Stimulated activated CD8-positive, alpha-beta memory T cell treated with anti-CD3 and anti-CD28 coated beads, Interleukin-15, amount 100 ng/mL, for 1 hour (primary cell): Measurements from ENCODE around the gene OPTN.
"Not testable (repeated sequence)": the region's sequence is repeated elsewhere in the genome, so short reads cannot be mapped to it uniquely, and the experiment has no call there.

Experiments
- DNase-seq: peaks from one replicate; pipeline ENCODE4 v3.0.0-alpha.2; 2020; ENCODE audit warnings: low read depth

The OPTN gene

GRCh38 chr10:13120786-13121499 lies 21.0 kb downstream of the OPTN start:
- no peak for DNase-seq

GRCh38 chr10:13121500-13121854 lies 21.5 kb downstream of the OPTN start:
- DNase-seq: no peak

- no peak for DNase-seq
Observed at GRCh38 chr10:13136651-13137050, 36.7 kb downstream of the OPTN start.

- DNase-seq: no peak
Observed at GRCh38 chr10:13139150-13139549, 39.2 kb downstream of the OPTN start.

GRCh38 chr10:13139676-13140075 lies 39.7 kb downstream of the OPTN start:
- no peak for DNase-seq

- no peak for DNase-seq
Observed at GRCh38 chr10:13140627-13141190, 40.7 kb downstream of the OPTN start.

- no peak for DNase-seq
Observed at GRCh38 chr10:13143766-13144165, 43.8 kb downstream of the OPTN start.

GRCh38 chr10:13144814-13145213 lies 44.9 kb downstream of the OPTN start:
- DNase-seq: no peak

GRCh38 chr10:13146379-13146778 lies 46.4 kb downstream of the OPTN start:
- DNase-seq: no peak

GRCh38 chr10:13147161-13147560 lies 47.2 kb downstream of the OPTN start:
- DNase-seq: no peak

- DNase-seq: no peak
Observed at GRCh38 chr10:13152296-13152695, 52.3 kb downstream of the OPTN start.

GRCh38 chr10:13155860-13156259 lies 55.9 kb downstream of the OPTN start:
- not testable (repeated sequence) for DNase-seq

GRCh38 chr10:13158401-13158800 lies 58.4 kb downstream of the OPTN start:
- no peak for DNase-seq

- peak; percentile 96 for DNase-seq
Observed at GRCh38 chr10:13160934-13161856, 61.2 kb downstream of the OPTN start, which contains the start of gene MCM10. Gene MCM10, plus strand, starts transcription at chr10:13161558. Its CDS starts 2,645 bp downstream, at chr10:13164203.

GRCh38 chr10:13161857-13162271 lies 61.9 kb downstream of the OPTN start:
- no peak for DNase-seq

- no peak for DNase-seq
Observed at GRCh38 chr10:13163859-13164258, 63.9 kb downstream of the OPTN start.

GRCh38 chr10:13165177-13165576 lies 65.2 kb downstream of the OPTN start:
- DNase-seq: no peak

GRCh38 chr10:13167568-13167967 lies 67.6 kb downstream of the OPTN start:
- no peak for DNase-seq

GRCh38 chr10:13168781-13169180 lies 68.8 kb downstream of the OPTN start:
- DNase-seq: no peak

GRCh38 chr10:13173616-13174015 lies 73.7 kb downstream of the OPTN start:
- no peak for DNase-seq

GRCh38 chr10:13180788-13181187 lies 80.8 kb downstream of the OPTN start:
- no peak for DNase-seq

- DNase-seq: no peak
Observed at GRCh38 chr10:13182424-13182823, 82.5 kb downstream of the OPTN start.

- DNase-seq: no peak
Observed at GRCh38 chr10:13183625-13184024, 83.7 kb downstream of the OPTN start.
